GM10266 (cell line): ENCODE data around the gene NCAPH2.
A peak's percentile ranks its signal among the peaks of the same experiment; 100 is the strongest.

Experiments used
- DNase-seq: peaks from one replicate; pipeline ENCODE4 v3.0.0; 2012; ENCODE audit errors: extremely low spot score
- TF ChIP-seq, protein P1 (sequence below): IDR thresholded peaks from 2 replicates; pipeline ENCODE4 v1.5.1; 2012; ENCODE audit warnings: mild to moderate bottlenecking, low read depth; ENCODE audit not compliant: control insufficient read depth, insufficient read depth; ENCODE audit errors: missing control alignments

Gene NCAPH2

GRCh38 chr22:50521710-50522109 lies 13.7 kb downstream of the NCAPH2 start:
- TF ChIP-seq, protein P1, sequence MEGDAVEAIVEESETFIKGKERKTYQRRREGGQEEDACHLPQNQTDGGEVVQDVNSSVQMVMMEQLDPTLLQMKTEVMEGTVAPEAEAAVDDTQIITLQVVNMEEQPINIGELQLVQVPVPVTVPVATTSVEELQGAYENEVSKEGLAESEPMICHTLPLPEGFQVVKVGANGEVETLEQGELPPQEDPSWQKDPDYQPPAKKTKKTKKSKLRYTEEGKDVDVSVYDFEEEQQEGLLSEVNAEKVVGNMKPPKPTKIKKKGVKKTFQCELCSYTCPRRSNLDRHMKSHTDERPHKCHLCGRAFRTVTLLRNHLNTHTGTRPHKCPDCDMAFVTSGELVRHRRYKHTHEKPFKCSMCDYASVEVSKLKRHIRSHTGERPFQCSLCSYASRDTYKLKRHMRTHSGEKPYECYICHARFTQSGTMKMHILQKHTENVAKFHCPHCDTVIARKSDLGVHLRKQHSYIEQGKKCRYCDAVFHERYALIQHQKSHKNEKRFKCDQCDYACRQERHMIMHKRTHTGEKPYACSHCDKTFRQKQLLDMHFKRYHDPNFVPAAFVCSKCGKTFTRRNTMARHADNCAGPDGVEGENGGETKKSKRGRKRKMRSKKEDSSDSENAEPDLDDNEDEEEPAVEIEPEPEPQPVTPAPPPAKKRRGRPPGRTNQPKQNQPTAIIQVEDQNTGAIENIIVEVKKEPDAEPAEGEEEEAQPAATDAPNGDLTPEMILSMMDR = no peak
- DNase-seq = no peak

- TF ChIP-seq, protein P1 = no peak
- no peak for DNase-seq
These were observed 14.3 kb downstream of the NCAPH2 start for GRCh38 chr22:50522208-50522805.

DNA sequence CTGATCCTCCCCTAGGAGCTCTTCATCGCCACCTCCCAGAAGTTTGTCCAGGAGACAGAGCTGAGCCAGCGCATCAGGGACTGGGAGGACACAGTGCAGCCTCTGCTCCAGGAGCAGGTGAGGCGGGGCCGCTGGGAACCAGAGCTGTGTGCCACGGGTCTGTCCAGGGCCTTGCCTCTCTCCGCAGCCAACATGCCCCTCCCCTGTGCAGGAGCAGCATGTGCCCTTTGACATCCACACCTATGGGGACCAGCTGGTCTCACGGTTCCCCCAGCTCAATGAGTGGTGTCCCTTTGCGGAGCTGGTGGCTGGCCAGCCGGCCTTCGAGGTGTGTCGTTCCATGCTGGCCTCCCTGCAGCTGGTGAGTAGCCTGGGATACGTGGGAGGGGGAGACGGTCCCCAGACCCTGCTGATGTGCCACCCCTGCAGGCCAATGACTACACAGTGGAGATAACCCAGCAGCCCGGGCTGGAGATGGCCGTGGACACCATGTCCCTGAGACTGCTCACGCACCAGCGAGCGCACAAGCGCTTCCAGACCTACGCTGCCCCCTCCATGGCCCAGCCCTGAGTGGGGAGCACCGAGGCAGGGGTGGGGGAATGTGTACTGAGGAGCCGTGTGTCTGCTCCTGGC lies 14.9 kb downstream of the NCAPH2 start:
- TF ChIP-seq, protein P1 = no peak

DNA sequence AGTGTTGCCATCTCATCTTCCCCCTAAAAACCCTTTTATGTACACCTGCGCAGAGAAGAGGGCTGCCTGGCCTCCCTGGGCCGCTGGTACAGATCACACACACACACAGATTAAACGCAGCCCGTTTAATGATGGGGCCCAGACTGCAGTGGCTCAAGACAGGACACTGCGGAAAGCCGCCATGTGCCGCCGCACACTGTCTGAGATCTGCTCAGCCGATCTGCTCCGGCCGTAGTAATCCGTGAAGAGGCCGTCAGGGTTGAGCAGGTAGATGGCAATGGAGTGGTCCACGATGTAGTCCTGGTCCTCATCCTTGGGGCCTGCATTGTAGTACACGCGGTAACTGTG lies 15.4 kb downstream of the NCAPH2 start:
- DNase-seq = no peak
- TF ChIP-seq, protein P1 = no peak

More for the DNA sequence above, 14.9 kb downstream of the NCAPH2 start:
- no peak for DNase-seq

DNA sequence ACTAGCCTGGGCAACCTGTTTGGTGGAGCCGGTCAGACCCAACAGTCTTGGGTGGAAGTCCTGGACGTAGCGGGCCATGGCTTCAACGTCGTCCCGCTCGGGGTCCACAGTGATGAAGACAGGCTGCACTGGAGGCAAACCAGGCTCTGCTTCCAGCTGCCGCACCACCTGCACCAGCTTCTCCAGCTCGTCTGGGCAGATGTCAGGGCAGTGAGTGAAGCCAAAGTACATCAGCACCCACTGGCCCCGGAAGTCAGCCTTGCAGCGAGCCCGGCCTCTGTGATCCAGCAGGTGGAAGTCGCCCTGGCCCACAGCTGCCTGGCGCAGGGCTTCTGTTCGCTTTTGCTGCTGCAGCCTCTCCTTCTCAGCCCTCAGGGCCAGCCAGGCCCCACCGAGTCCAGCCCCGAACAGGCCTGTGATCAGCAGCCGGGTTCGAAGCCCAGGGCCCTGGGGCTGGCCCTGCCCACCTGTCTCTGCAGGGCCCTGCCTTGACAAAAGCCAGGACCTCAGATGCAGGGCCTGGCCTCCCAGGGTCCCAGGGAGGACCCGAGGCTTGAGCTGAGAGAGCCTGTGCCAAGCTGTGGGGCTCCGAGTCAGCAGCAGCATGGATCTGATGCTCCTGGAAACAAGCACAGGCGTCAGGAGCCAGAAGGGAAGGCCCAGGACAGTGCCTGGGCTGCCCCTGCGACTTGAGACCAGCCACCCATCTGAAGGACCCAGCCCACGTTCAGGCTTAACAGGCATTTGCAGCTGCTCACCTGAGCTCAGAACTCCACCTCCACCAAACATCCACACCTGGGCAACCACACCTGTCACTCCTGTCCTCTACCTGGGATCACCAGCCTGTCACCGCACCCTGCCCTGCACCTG lies 16.0 kb downstream of the NCAPH2 start:
- TF ChIP-seq, protein P1 = no peak
- DNase-seq = no peak

DNA sequence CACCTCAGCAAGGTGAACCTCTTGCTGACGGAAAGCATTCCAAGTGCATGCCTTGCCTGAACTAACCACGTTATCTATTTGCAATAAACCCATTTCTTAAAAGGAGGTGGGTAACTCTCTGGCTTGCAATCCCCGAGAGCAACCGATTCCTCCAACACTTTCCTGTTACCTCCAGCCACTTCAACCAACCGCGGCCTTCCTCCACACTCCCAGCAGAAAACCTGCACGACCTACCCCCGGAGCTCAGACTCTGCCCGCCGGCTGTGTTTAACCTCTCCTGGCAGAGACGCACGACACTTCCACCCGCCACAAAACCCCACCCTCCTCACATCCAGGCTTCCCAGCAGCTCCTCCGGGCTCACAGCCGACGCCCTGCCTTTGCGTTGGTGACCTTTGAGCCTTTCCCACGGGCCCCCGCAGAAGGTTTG lies 16.7 kb downstream of the NCAPH2 start:
- no peak for DNase-seq
- TF ChIP-seq, protein P1 = no peak

DNA sequence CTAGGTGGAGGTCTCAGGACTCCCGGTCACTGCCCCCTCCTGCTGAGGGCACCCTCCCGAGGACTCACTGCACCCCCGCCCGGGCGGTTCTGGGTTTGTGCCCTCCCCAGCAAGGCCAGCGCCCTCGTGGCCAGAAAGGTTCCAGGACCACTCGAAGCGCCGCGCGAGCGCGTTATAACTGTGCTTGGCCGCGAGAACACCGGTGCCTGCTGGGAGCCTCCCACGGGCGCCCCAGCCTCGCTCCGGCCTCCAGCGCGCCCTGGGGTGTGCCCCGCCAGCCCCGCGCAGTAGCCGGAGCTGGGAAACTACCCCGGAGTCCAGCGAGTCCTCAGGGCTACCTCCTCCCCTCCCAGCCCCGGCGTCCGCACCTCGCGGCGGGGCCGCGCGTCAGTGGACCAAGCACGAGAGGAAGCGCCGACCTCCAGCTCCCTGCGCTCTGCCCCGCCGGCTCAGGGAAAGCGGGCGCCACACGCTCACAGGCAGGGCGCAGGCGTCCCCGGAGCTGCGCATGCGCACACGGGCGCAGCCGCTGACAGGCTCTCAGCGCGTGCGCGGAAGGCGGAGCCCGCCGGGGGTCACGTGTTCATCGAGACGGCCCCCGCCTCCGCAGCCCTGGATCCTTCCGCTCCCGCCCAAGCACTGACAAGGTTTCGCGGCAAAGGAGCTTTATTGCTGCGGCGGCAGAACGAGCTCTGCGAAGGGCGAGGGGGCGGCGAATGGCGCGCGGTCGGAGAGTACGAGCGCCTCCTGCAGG lies 17.3 kb downstream of the NCAPH2 start, which contains the start of gene SCO2:
TSS of gene SCO2 (minus strand) at position 495 of the 754 bp plus-strand sequence. CDS start 1,187 bp downstream, outside the sequence.
- DNase-seq = peak; percentile 99
- TF ChIP-seq, protein P1 = peak; percentile 86
